Adipocyte (in vitro differentiated cells): Measurements from ENCODE around the gene TRIM45.

ENCODE experiments used
- DNase-seq: peaks from one replicate; pipeline ENCODE4 v3.0.0-alpha.2; 2015; ENCODE audit warnings: low read depth
- H3K27me3 ChIP-seq: replicated peaks from 2 replicates; pipeline ENCODE4 v1.7.0; 2013; ENCODE audit warnings: mild to moderate bottlenecking, low read length, moderate library complexity; ENCODE audit not compliant: control insufficient read depth, insufficient read depth
- H3K36me3 ChIP-seq: 2 replicates; pipeline ENCODE4 v1.7.0; 2013; ENCODE audit warnings: low read length, mild to moderate bottlenecking, moderate library complexity; ENCODE audit not compliant: control insufficient read depth, insufficient read depth, severe bottlenecking
- H3K4me1 ChIP-seq: 2 replicates; pipeline ENCODE4 v1.7.0; 2013; ENCODE audit warnings: mild to moderate bottlenecking, low read length, moderate library complexity; ENCODE audit not compliant: control insufficient read depth, insufficient read depth
- H3K4me3 ChIP-seq: 2 replicates; pipeline ENCODE4 v1.7.0; 2013; ENCODE audit warnings: mild to moderate bottlenecking, low read length, moderate library complexity
- H3K9ac ChIP-seq: 2 replicates; pipeline ENCODE4 v1.7.0; 2013; ENCODE audit warnings: mild to moderate bottlenecking, low read length, moderate library complexity
- H3K9me3 ChIP-seq: 2 replicates; pipeline ENCODE4 v1.7.0; 2013; ENCODE audit warnings: mild to moderate bottlenecking, low read length, moderate library complexity; ENCODE audit not compliant: control insufficient read depth

Gene TRIM45

GRCh38 chr1:117077267-117077666 is 44.3 kb downstream of the TRIM45 start:
- Histone ChIP-seq H3K36me3 (peaks cover 53% of the 10 kb centered on the region), H3K4me1 (peaks cover 8% of the 10 kb centered on the region), H3K9ac (no peak overlapping the region), H3K27me3 (no peaks in the 10 kb centered on the region), H3K4me3 (no peak overlapping the region), H3K9me3 (no peaks in the 10 kb centered on the region)
- DNase-seq, result peak; percentile 53

DNA sequence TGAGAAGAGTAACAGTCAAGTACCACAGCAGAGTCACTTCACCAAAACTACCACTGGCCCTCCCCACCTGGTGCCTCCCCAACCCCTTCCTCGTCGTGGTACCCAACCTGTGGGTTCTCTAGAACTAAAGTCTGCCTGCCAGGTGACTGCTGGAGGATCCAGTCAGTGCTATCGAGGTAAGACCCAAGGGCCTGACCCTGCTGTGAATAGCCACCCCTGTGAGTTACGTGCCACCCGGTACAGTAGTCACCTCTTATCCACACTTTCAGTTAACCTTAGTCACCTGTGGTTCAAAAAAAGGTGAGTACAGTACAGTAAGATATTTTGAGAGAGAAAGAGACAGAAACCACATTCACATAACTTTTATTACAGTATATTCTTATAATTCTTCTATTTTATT is 44.9 kb downstream of the TRIM45 start:
- H3K27me3 ChIP-seq, result no peaks in the 10 kb centered on the region
- no peak overlapping the region for H3K4me3 ChIP-seq
- no peaks in the 10 kb centered on the region for H3K9me3 ChIP-seq
- H3K36me3 ChIP-seq, result peaks cover 47% of the 10 kb centered on the region
- no peak for DNase-seq
- H3K9ac ChIP-seq, result no peak overlapping the region
- peaks cover 8% of the 10 kb centered on the region for H3K4me1 ChIP-seq

GRCh38 chr1:117070124-117070523 is 51.4 kb downstream of the TRIM45 start:
- DNase-seq, result no peak
- H3K27me3 ChIP-seq, result no peaks in the 10 kb centered on the region
- H3K9ac ChIP-seq, result no peak overlapping the region
- H3K4me1 ChIP-seq, result no peaks in the 10 kb centered on the region
- H3K4me3 ChIP-seq, result no peak overlapping the region
- peaks cover 4% of the 10 kb centered on the region for H3K36me3 ChIP-seq
- no peaks in the 10 kb centered on the region for H3K9me3 ChIP-seq

GRCh38 chr1:117069220-117069844 is 52.2 kb downstream of the TRIM45 start:
- H3K4me3 ChIP-seq, result no peak overlapping the region
- DNase-seq, result no peak
- no peaks in the 10 kb centered on the region for H3K36me3 ChIP-seq
- no peaks in the 10 kb centered on the region for H3K4me1 ChIP-seq
- H3K9ac ChIP-seq, result no peak overlapping the region
- no peaks in the 10 kb centered on the region for H3K9me3 ChIP-seq
- no peaks in the 10 kb centered on the region for H3K27me3 ChIP-seq

GRCh38 chr1:117068580-117068979 is 53.0 kb downstream of the TRIM45 start:
- H3K36me3 ChIP-seq, result no peaks in the 10 kb centered on the region
- no peaks in the 10 kb centered on the region for H3K4me1 ChIP-seq
- DNase-seq, result no peak
- no peaks in the 10 kb centered on the region for H3K27me3 ChIP-seq
- H3K9me3 ChIP-seq, result no peaks in the 10 kb centered on the region
- H3K4me3 ChIP-seq, result no peak overlapping the region
- H3K9ac ChIP-seq, result no peak overlapping the region

GRCh38 chr1:117067533-117068370 is 53.8 kb downstream of the TRIM45 start:
- Histone ChIP-seq H3K9ac (no peak overlapping the region), H3K27me3 (no peaks in the 10 kb centered on the region), H3K4me1 (no peaks in the 10 kb centered on the region), H3K36me3 (no peaks in the 10 kb centered on the region), H3K9me3 (no peaks in the 10 kb centered on the region), H3K4me3 (no peak overlapping the region)
- peak; percentile 86 for DNase-seq

GRCh38 chr1:117066367-117066766 is 55.2 kb downstream of the TRIM45 start:
- Histone ChIP-seq H3K27me3 (no peaks in the 10 kb centered on the region), H3K4me3 (no peak overlapping the region), H3K9ac (no peak overlapping the region), H3K4me1 (peaks cover 4% of the 10 kb centered on the region), H3K9me3 (no peaks in the 10 kb centered on the region), H3K36me3 (no peaks in the 10 kb centered on the region)
- no peak for DNase-seq

- Histone ChIP-seq H3K36me3 (no peaks in the 10 kb centered on the region), H3K9me3 (no peaks in the 10 kb centered on the region), H3K4me1 (peaks cover 12% of the 10 kb centered on the region), H3K27me3 (no peaks in the 10 kb centered on the region), H3K4me3 (no peak overlapping the region), H3K9ac (no peak overlapping the region)
- DNase-seq, result peak; percentile 48
These were observed 59.5 kb downstream of the TRIM45 start for GRCh38 chr1:117061986-117062415.
